Fibroblast of lung (primary cell): Measurements from ENCODE around the gene POLA1. TPM values are rescaled to one million over a fixed set of nuclear protein-coding genes. Genes with fewer than 3 reads are reported as not detected.

Experiments used
- DNase-seq, 2 donors: peaks; one replicate each; pipeline versions ENCODE4 v3.0.0 to v3.0.0-alpha.2; 2010; ENCODE audit warnings: low read depth in 2 of 2
- H2AFZ ChIP-seq: 2 replicates; pipeline ENCODE4 v1.5.1; 2012; ENCODE audit warnings: low read length, control low read depth, inconsistent platforms
- H3K27ac ChIP-seq: 2 replicates; pipeline ENCODE4 v1.5.1; 2011; ENCODE audit warnings: low read length, control low read depth; ENCODE audit not compliant: insufficient read depth
- H3K27me3 ChIP-seq: 2 replicates; pipeline ENCODE4 v1.5.1; 2011; ENCODE audit warnings: mild to moderate bottlenecking, low read length; ENCODE audit not compliant: control insufficient read depth, insufficient read depth
- H3K36me3 ChIP-seq: 2 replicates; pipeline ENCODE4 v1.5.1; 2011; ENCODE audit warnings: low read length; ENCODE audit not compliant: control insufficient read depth, insufficient read depth
- H3K4me1 ChIP-seq: 2 replicates; pipeline ENCODE4 v1.5.1; 2011; ENCODE audit warnings: low read length; ENCODE audit not compliant: control insufficient read depth, insufficient read depth; ENCODE audit errors: extremely low read depth
- H3K4me2 ChIP-seq: 2 replicates; pipeline ENCODE4 v1.5.1; 2011; ENCODE audit warnings: low read length, control low read depth; ENCODE audit not compliant: insufficient read depth; ENCODE audit errors: extremely low read depth
- H3K4me3 ChIP-seq, 4 experiments: fragments of 200-600 bp in 1 of 4; sonication (generic) in 1 of 4; replicated peaks in 1 of 4; 2 replicates each; pipeline ENCODE4 v1.5.1; 2011 to 2016; ENCODE audit warnings: low read length in 4 of 4, low read depth in 3 of 4, mild to moderate bottlenecking in 3 of 4, control low read depth in 2 of 4, inconsistent platforms in 1 of 4, mixed read lengths in 1 of 4; ENCODE audit not compliant: insufficient read depth in 1 of 4; ENCODE audit errors: control extremely low read depth in 1 of 4
- H3K79me2 ChIP-seq: 2 replicates; pipeline ENCODE4 v1.5.1; 2012; ENCODE audit warnings: mild to moderate bottlenecking, low read length, inconsistent platforms; ENCODE audit not compliant: control insufficient read depth, insufficient read depth
- H3K9ac ChIP-seq: 2 replicates; pipeline ENCODE4 v1.5.1; 2011; ENCODE audit warnings: mild to moderate bottlenecking, low read length, control low read depth; ENCODE audit not compliant: insufficient read depth
- H3K9me3 ChIP-seq: 2 replicates; pipeline ENCODE4 v1.5.1; 2012; ENCODE audit warnings: low read depth, low read length; ENCODE audit not compliant: control insufficient read depth, insufficient read depth
- H4K20me1 ChIP-seq: 2 replicates; pipeline ENCODE4 v1.5.1; 2011; ENCODE audit warnings: low read length; ENCODE audit not compliant: control insufficient read depth, insufficient read depth; ENCODE audit errors: extremely low read depth
- CTCF ChIP-seq, 2 donors: IDR thresholded peaks in 1 of 2; conservative IDR thresholded peaks in 1 of 2; 1 replicate in 1 of 2; 2 replicates in 1 of 2; pipeline ENCODE4 v1.5.1; 2011 to 2012; ENCODE audit warnings: low read length in 2 of 2, control low read depth in 1 of 2, inconsistent platforms in 1 of 2, low read depth in 1 of 2, mild to moderate bottlenecking in 1 of 2
- EZH2 ChIP-seq: IDR thresholded peaks from 2 replicates; pipeline ENCODE4 v1.5.1; 2012; ENCODE audit warnings: low read length, control low read depth, mild to moderate bottlenecking; ENCODE audit errors: missing control alignments
- polyA plus RNA-seq, 2 donors: library from polyadenylated mRNA; depleted of rRNA in 1 of 2; stranded (reverse) in 1 of 2; unstranded in 1 of 2; fragments of >200 nt; gene quantifications; 2 replicates each; pipeline ENCODE4 v1.2.1, GENCODE V29; 2011 to 2012; ENCODE audit warnings: missing spikeins in 1 of 2
- total RNA-seq: library from RNA; depleted of rRNA; stranded (reverse); fragments of >200 nt; gene quantifications from 2 replicates; pipeline ENCODE4 v1.2.1, GENCODE V29; 2014

Gene POLA1
- total and polyA plus RNA-seq, 2 donors (not counting 1 experiment from before 2014, with no cell fraction given): 1.7 to 9.2 TPM

- Histone ChIP-seq H3K4me1 (no peaks in the 10 kb centered on the region), H3K4me3 (no peak overlapping the region), H4K20me1 (no peaks in the 10 kb centered on the region), H3K36me3 (no peaks in the 10 kb centered on the region), H2AFZ (no peak overlapping the region), H3K9me3 (no peaks in the 10 kb centered on the region), H3K4me2 (no peak overlapping the region), H3K27me3 (no peaks in the 10 kb centered on the region), H3K9ac (no peak overlapping the region), H3K27ac (no peak overlapping the region), H3K79me2 (no peaks in the 10 kb centered on the region)
- TF ChIP-seq CTCF (conservative IDR thresholded peaks at IDR 0.05 in 1 of 2, IDR thresholded peaks at IDR 0.05 in 1 of 2; ENCODE audit: low read depth in 1 of 2, low read length in 2 of 2): no peak
- no peak for TF ChIP-seq EZH2
- DNase-seq: peak; percentile 26 to 85
These were observed 66.8 kb downstream of the POLA1 start for GRCh38 chrX:24760363-24761000.

- H4K20me1 ChIP-seq: no peaks in the 10 kb centered on the region
- no peaks in the 10 kb centered on the region for H3K79me2 ChIP-seq
- no peak overlapping the region for H2AFZ ChIP-seq
- peak; percentile 35 to 75 for DNase-seq
- no peak overlapping the region for H3K9ac ChIP-seq
- H3K36me3 ChIP-seq: no peaks in the 10 kb centered on the region
- H3K27me3 ChIP-seq: no peaks in the 10 kb centered on the region
- no peak overlapping the region for H3K4me2 ChIP-seq
- H3K4me3 ChIP-seq: no peak overlapping the region
- no peaks in the 10 kb centered on the region for H3K9me3 ChIP-seq
- no peak for TF ChIP-seq CTCF (conservative IDR thresholded peaks at IDR 0.05 in 1 of 2, IDR thresholded peaks at IDR 0.05 in 1 of 2; ENCODE audit: low read depth in 1 of 2, low read length in 2 of 2)
- no peak for TF ChIP-seq EZH2
- H3K27ac ChIP-seq: no peak overlapping the region
- H3K4me1 ChIP-seq: no peaks in the 10 kb centered on the region
These were observed 67.6 kb downstream of the POLA1 start for GRCh38 chrX:24761306-24761705.

GRCh38 chrX:24763989-24764388 lies 70.3 kb downstream of the POLA1 start:
- Histone ChIP-seq H3K4me2 (no peak overlapping the region), H3K36me3 (no peaks in the 10 kb centered on the region), H3K27me3 (no peaks in the 10 kb centered on the region), H3K27ac (no peak overlapping the region), H3K9me3 (no peaks in the 10 kb centered on the region), H3K79me2 (no peaks in the 10 kb centered on the region), H2AFZ (no peak overlapping the region), H3K9ac (no peak overlapping the region), H3K4me3 (no peak overlapping the region), H4K20me1 (no peaks in the 10 kb centered on the region), H3K4me1 (no peaks in the 10 kb centered on the region)
- TF ChIP-seq CTCF (conservative IDR thresholded peaks at IDR 0.05 in 1 of 2, IDR thresholded peaks at IDR 0.05 in 1 of 2; ENCODE audit: low read depth in 1 of 2, low read length in 2 of 2) (no peak), EZH2 (no peak)
- no peak for DNase-seq
